PFSK-1 (cell line): ENCODE data around the gene MPND.

ENCODE experiments used
- POLR2AphosphoS5 ChIP-seq: IDR thresholded peaks from 2 replicates; pipeline ENCODE4 v1.6.1; 2012; ENCODE audit warnings: low read depth, mild to moderate bottlenecking, control low read depth, low read length, moderate library complexity
- SIN3A ChIP-seq: IDR thresholded peaks from 2 replicates; pipeline ENCODE4 v1.6.1; 2012; ENCODE audit warnings: mild to moderate bottlenecking, low read length, moderate library complexity, borderline replicate concordance; ENCODE audit not compliant: insufficient read depth
- TAF1 ChIP-seq: IDR thresholded peaks from 2 replicates; pipeline ENCODE4 v1.6.1; 2012; ENCODE audit warnings: low read length, control low read depth, borderline replicate concordance; ENCODE audit not compliant: insufficient read depth

GRCh38 chr19:4324228-4324627 lies 19.1 kb upstream of the MPND start:
- TF ChIP-seq POLR2AphosphoS5 (no peak), SIN3A (no peak), TAF1 (no peak)
